Fibroblast of skin of back (primary cell): ENCODE data around the gene AIFM3. TPM values are rescaled to one million over a fixed set of nuclear protein-coding genes. Genes with fewer than 3 reads are reported as not detected.
"Not testable (repeated sequence)": the region's sequence is repeated elsewhere in the genome, so short reads cannot be mapped to it uniquely, and the experiment has no call there.

Source experiments
- DNase-seq: peaks from one replicate; pipeline ENCODE4 v3.0.0-alpha.2; 2013
- polyA plus RNA-seq, 2 experiments: library from polyadenylated mRNA; unstranded; fragments of 120-200 nt; gene quantifications; one replicate each; pipeline ENCODE4 v1.2.1, GENCODE V29; 2013; ENCODE audit not compliant: insufficient read length in 2 of 2

AIFM3 gene, protein sequence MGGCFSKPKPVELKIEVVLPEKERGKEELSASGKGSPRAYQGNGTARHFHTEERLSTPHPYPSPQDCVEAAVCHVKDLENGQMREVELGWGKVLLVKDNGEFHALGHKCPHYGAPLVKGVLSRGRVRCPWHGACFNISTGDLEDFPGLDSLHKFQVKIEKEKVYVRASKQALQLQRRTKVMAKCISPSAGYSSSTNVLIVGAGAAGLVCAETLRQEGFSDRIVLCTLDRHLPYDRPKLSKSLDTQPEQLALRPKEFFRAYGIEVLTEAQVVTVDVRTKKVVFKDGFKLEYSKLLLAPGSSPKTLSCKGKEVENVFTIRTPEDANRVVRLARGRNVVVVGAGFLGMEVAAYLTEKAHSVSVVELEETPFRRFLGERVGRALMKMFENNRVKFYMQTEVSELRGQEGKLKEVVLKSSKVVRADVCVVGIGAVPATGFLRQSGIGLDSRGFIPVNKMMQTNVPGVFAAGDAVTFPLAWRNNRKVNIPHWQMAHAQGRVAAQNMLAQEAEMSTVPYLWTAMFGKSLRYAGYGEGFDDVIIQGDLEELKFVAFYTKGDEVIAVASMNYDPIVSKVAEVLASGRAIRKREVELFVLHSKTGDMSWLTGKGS
- polyA plus RNA-seq (2013, experiment 1 of 2; ENCODE audit: insufficient read length) = 0.10 TPM
- not detected for polyA plus RNA-seq (2013, experiment 2 of 2; ENCODE audit: insufficient read length)

DNA sequence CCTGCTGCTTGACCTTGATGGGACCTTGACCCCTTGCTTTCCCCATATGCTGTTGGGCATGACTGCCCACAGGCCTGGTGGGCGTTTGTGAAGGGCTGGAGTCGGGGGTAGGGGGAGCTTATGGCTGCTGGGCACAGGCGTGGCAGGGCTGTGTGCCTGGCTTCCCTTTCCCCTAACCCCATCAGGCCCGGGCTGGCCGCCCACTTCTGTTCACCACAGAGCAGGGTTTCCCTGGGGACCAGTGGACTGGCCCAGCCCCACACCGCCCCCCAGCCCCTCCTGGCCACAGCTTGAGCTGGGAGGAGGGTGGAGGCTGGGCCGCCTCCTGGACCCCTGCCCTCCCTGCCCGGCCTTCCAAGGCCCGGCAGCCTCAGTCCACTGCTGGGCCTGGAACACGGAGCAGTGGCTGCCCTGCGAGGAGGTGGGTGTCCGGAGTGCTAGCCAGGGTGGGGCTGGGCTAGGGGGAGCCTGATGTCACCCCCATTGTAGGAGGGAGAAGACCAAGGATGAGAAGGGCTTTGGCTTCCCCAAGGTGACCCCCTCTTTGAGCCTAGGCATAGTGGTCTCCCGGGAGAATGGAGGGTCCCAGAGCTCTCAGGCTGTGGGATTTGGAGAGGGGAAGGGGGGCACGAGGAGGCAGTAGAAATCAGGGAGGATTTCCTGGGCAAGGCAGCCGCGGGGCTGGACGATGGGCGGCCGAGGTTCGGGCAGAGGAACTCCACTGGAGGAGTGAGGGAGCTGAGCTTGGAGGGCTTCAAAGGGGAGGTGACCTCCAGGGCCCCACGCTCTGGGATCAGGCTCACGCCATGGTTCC is at the start of gene AIFM3:
Gene AIFM3, plus strand, starts transcription at position 373 of the 814 bp plus-strand sequence. CDS start 690 bp downstream, outside the sequence.
- no peak for DNase-seq

DNA sequence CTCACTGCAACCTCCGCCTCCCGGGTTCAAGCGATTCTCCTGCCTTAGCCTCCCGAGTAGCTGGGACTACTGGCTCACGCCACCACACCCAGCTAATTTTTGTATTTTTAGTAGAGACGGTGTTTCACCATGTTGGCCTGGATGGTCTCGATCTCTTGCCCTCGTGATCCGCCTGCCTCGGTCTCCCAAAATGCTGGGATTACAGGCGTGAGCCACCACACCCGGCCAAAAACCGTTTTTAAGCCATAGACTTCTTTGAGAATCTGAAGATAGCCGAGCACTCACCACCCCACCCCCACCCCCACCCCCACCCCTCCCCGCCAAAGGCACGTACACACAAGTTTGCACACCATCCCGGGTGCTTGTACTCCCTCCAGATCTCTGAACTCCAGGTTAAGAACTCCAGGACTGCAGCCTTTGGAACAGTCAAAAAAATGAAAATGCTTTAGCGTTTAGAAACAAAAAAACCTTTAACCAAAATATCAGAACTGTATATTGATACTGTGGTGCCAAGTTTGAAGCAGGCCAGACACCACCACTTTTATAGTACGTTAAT is 48.3 kb upstream of the AIFM3 start:
- peak; percentile 28 for DNase-seq

DNA sequence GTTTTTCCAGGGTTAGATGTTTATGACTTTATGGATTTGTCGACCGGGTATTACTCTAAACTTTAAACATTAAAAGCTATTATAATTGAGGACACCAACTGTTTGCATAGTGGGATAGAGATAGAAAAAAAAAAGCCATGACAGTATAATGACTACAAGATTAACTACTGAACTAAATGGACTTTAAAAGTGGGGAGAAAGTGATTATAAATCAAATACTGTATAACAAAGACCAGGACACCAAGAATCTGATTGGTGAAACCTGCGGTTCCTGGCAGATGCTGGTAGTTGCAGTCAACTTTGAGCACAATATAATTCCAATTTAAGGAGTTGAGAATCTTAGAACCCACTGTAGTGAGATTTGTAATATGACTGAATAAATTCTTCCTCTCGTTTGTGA is 47.3 kb upstream of the AIFM3 start:
- DNase-seq = no peak

DNA sequence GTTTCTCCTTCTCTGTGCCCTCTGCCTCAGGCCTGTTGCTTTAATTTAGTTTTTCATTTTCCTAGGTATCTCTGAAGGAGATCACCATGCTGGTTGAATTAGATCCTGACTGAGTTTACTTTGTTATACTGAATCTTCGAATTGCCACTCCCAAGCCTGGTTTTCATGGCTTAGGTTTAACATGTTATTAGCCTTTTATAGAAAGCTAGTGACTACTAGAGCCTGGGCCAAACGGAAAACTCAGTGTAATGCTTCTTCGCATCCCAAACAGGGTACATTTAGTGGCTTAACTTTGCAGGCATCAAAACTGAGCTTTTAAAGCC is 46.2 kb upstream of the AIFM3 start:
- DNase-seq = no peak

DNA sequence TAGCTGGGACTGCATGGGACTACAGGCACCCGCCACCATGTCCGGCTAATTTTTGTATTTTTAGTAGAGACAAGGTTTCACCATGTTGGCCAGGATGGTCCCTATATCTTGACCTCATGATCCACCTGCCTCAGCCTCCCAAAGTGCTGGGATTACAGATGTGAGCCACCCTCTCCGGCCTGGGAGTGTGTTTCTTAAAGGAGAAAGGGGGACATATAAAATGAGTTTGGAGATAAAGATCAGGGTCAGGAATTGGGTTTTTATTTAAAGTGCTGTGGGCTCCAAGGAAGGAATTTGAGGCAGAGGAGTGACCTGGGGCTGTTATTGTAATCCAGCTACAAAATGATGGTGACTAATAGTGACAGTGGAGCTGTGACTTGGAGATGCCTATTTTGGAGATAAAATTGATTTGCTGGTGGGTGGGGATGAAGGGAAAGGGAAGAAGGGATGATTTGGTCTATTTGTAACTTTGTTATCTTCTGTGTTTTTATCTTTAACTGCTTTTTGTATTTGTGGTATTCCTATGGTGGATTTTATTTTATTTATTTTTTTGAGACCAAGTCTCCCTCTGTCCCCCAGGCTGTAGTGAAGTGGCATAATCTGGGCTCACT is 44.8 kb upstream of the AIFM3 start:
- DNase-seq = peak; percentile 33

DNA sequence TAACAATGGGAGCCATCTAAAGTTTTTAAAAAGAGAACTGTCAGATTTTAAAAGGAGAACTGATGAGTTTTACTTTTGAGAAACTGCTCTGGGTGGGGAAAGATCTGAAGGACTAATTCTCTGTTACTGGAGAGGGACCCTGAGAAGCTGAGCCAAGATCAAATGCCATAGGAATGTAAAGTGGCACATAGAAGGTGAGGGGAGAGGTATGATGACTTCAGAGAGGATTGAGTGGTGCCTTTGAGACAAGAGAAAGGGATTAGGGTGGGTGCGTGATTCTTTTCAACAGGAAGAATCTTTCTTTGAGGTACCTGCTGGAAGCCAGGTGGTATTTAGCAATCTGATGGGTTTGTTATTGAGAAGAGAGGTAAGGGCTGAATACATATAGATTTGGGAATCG is 40.8 kb upstream of the AIFM3 start:
- DNase-seq = no peak

DNA sequence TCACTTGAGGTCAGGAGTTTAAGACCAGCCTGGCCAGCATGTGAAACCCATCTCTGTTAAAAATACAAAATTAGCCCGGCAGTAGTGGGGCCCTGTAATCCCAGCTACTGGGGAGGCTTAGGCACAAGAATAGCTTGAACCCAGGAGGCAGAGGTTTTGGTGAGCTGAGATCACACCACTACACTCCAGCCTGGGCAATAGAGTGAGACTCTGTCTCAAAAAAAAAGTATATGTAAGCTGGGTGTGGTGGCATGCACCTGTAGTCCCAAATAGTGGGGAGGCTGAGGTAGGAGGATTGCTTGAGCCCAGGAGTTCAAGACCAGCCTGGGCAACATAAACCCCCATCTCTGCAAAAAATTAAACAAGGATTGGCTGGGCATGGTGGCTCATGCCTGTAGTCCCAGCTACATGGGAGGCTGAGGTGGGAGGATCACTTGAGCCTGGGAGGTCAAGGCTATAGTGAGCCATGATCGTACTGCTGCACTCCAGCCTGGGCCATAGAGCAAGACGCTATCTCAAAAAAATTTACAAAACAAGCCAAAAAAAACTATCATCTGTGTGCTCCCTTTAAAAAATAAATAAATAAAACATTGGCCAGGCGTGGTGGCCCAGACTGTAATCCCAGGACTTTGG is 39.0 kb upstream of the AIFM3 start:
- DNase-seq = no peak

DNA sequence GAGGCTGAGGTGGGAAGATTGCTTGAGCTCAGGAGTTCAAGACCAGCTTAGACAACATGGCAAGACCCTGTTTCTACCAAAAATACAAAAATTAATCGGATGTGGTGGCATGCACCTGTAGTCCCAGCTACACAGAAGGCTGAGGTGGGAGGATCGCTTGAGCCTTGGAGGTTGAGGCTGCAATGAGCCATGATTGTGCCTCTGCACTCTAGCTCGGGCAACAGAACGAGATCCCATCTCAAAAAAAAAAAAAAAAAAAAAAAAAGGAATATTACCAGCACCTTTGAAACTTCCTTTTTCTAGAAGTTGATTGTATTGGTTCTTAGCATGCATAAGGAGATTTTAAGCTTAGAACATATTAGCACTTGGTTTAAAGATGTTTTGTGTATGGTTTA is 38.5 kb upstream of the AIFM3 start:
- DNase-seq = no peak

DNA sequence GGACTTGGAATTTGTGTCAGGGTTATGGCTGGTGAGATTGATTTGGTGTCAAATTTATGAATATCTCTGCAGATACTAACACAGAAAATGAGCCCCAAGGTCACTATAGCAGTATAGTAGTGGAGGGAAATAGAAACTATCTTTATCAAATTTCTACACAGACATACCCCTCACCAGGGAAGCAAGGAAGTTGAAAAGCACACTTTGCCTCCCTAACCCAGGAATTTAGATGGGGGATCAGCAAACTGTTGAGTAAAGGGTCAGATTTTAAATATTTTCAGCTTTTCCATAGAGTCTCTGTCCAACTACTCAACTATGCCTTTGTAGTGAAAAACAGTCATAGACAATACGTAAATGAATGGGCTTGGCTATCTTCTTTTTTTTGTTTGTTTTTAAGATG is 37.1 kb upstream of the AIFM3 start:
- no peak for DNase-seq

DNA sequence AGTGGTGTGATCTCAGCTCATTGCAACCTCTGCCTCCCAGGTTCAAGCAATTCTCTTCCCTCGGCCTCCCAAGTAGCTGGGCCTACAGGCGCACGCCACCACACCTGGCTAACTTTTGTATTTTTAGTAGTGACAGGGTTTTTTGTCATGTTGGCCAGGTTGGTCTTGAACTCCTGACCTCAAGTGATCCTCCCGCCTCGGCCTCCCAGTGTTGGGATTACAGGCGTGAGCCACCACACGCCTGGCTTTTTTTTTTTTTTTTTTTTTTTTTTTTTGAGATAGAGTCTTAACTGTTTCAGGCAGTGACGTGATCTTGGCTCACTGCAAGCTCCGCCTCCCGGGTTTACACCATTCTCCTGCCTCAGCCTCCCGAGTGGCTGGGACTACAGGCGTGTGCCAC is 36.6 kb upstream of the AIFM3 start:
- not testable (repeated sequence) for DNase-seq

DNA sequence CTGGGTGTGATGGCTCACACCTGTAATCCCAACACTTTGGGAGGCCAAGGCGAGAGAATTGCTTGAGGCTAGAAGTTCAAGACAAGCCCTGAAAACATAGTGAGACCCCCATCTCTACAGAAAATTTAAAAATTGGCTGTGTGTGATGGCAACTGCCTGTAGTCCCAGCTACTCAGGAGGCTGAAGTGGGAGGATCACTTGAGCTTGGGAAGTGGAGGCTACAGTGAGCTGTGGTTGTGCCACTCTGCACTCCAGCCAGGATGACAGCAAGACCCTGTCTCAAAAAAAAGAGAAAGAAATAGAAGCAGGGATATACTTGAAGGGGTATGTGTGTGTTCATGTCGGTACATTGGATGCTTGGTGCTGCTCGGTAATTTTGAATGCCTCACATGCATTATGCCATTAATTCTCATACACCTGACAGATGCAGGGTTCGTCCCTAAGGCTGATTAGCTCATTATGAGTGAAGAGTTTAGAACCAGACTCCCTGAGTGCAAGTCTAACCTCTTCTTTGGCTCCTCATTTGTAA is 35.9 kb upstream of the AIFM3 start:
- DNase-seq = no peak

DNA sequence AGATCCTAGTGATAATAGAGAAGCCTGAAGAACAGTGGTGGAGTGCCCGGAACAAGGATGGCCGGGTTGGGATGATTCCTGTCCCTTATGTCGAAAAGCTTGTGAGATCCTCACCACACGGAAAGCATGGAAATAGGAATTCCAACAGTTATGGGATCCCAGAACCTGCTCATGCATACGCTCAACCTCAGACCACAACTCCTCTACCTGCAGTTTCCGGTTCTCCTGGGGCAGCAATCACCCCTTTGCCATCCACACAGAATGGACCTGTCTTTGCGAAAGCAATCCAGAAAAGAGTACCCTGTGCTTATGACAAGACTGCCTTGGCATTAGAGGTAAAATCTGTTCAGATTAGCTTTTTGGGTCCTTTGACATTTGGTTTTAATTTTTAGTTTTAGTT is 33.1 kb upstream of the AIFM3 start:
- no peak for DNase-seq

DNA sequence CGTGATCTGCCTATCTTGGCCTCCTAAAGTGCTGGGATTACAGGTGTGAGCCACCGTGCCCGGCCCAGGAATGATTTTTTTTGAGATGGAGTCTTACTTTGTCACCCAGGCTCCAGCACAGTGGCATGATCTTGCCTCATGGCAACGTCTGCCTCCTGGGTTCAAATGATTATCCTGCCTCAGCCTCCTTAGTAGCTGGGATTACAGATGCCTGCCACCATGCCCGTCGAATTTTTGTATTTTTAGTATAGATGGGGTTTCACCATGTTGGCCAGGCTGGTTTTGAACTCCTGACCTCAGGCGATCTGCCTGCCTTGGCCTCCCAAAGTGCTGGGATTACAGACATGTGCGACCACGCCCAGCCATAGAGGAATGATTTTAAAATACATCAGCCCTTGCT is 32.0 kb upstream of the AIFM3 start:
- DNase-seq = not testable (repeated sequence)

DNA sequence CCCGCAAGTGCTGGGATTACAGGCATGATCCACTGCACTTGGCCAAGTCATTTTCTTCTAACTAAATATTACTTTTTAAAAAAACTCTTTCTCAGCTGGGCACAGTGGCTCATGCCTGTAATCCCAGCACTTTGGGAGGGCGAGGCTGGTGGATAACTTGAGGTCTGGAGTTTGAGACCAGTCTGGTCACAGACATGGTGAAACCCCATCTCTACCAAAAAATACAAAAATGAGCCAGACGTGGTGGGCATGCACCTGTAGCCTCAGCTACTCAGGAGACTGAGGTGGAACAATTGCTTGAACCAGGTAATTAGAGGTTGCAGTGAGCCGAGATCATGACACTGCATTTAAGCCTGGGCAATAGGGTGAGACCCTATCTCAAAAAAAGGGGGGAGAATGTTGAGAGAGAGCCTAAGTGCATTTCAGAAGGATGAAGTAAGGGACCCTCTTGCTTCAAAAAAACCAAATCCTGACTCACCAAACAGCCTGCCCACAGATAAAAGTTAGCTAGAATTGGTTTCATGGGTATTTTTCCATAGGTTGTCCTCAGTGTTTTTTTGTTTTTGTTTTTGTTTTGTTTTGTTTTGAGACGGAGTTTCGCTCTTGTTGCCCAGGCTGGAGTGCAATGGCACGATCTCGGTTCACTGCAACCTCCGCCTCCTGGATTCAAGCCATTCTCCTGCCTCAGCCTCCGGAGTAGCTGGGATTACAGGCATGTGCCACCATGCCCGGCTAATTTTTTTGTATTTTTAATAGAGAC is 31.1 kb upstream of the AIFM3 start:
- not testable (repeated sequence) for DNase-seq

DNA sequence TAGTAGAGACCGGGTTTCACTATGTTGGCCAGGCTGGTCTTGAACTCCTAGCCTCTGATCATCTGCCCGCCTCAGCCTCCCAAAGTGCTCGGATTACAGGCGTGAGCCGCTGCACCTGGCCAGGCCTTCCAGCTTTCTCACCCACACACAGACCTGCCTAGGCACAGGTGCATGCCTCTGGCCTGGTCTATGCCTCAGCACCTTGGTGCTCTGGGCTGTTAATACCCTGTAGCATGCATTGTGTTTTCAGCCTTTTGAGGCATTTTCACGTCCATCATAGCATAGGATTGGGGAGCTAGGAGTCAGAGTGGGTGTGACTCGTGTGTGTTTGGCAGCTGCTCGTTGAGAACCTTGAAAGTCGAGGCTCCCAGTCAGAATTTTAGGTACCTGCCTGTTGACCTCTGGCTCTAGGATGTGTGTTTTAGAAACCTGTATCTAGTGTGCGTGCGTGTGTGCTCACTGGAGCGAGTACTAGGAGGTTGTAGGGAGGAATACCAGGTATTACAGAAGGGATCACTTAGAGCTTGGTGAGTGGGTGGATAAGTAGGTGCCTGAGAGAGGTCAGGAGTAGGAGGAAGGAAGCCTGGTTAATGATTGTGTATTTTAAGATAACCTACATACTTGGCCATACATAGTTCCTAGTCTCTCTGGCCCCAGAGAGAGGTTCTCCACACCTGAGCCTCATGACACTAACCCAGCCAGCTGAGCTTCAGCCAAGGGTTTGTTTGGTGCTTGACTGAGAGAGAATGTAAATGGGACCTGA is 29.8 kb upstream of the AIFM3 start:
- no peak for DNase-seq

DNA sequence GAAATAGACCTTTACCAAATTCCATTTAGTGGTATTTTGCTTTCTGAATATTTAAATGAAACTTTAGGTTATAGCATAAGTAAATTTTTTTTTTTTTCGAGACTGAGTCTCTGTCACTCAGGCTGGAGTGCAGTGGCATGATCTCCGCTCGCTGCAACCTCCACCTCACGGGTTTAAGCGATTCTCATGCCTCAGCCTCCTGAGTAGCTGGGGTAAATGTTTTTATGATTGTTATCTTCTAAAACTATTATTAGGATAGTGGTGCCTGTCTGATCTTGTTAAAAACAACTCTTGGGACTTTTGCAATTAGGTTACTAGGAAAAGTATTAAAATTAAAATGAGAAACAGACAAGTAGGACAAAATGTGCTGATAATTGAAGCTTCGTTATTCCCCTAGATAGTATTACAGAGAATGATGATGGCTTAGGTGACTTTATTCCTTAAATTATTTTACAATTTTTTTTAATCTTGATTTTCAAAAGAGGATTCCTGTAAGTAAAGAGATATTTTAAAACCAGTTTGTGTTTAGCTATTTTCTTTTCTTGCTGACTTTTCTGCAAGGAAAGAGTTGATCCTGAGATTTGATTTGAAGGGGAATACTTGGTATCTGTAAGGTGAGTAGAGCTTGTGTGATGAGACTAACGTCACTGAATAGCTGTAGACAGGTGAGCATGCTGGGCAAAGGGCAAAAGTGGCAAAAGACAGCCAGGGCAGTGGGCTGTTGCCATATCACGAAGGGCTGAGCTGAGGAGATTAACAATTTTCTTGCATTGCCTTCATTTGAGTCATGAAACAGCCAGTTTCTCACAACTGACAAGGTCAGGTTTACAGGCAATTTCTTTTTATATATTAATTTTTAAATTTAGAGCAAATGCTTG is 29.0 kb upstream of the AIFM3 start:
- DNase-seq = no peak

DNA sequence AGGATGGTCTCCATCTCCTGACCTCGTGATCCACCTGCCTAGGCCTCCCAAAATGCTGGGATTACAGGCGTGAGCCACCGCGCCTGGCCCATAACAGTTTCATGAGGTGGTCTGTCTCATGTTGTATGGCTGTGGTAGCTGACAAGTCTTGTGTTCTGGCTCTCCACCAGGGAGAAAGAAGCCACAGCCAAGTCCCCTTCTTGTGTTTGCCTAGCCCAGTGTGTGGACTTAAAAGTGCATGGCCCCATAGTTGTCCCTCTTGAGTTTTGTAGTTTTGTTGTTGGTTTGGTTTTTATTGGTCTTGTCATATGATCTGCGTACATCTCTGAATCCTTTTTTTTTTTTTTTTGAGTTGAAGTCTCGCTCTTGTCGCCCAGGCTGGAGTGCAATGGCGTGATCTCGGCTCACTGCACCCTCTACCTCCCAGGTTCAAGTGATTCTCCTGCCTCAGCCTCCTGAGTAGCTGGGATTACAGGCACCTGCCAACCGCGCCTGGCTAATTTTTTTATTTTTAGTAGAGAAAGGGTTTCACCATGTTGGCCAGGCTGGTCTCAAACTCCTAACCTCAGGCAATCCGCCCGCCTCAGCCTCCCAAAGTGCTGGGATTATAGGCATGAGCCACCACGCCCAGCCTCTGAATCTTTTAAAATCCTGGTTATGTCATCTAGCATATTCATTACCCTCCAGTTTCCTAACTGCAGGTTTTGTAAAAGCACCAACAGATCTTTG is 27.4 kb upstream of the AIFM3 start:
- not testable (repeated sequence) for DNase-seq

DNA sequence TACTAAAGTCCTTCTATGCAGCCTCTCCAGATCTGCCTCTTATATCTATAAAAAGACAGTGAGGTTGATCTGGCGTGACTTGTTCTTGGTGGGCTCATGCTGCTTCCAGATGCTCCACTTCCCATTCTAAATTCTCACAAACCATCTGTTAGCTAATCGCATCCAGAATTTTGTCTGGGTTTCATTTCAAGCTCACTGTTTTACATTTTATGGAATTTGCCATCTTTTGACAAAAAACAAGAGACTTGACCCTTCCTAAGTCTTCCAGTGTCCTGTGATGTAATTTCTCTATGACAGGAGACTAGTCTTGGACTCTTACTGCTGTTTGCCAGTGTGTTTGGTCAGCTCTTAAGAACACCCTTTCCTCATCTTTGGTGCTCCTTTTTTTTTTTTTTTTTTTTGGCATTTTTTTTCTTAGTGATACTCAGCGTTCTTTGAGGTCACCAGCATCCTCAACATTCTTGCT is 26.8 kb upstream of the AIFM3 start:
- no peak for DNase-seq
